Prostate gland (tissue), 2 donors: ENCODE data around the gene TELO2. TPM values are rescaled to one million over a fixed set of nuclear protein-coding genes. Genes with fewer than 3 reads are reported as not detected.

Experiments
- DNase-seq: peaks from one replicate; pipeline ENCODE4 v3.0.0-alpha.2; 2019; ENCODE audit warnings: low spot score
- H3K27ac ChIP-seq, 2 donors: fragments of 200-600 bp; sonication (generic); 2 replicates each; pipeline ENCODE4 v1.5.1; 2017 to 2019
- H3K27me3 ChIP-seq: fragments of 200-600 bp; sonication (generic); replicated peaks from 2 replicates; pipeline ENCODE4 v1.5.1; 2019; ENCODE audit not compliant: insufficient read depth
- H3K36me3 ChIP-seq, 2 donors: fragments of 200-600 bp; sonication (generic); 1 replicate in 1 of 2; 2 replicates in 1 of 2; pipeline versions ENCODE4 v1.5.1 to v1.8.1; 2017 to 2019
- H3K4me1 ChIP-seq: fragments of 200-600 bp; sonication (generic); replicated peaks from 2 replicates; pipeline ENCODE4 v1.5.1; 2019
- H3K4me3 ChIP-seq, 2 donors: fragments of 200-600 bp; sonication (generic); 2 replicates each; pipeline ENCODE4 v1.5.1; 2017 to 2019
- H3K9me3 ChIP-seq: fragments of 200-600 bp; sonication (generic); 2 replicates; pipeline ENCODE4 v1.5.1; 2017
- CTCF ChIP-seq, 4 experiments: fragments of 200-600 bp in 2 of 4; fragments of 450-650 bp in 2 of 4; sonication (generic) in 2 of 4; IDR thresholded peaks; 1 replicate in 3 of 4; 2 replicates in 1 of 4; pipeline ENCODE4 v1.5.1; 2016 to 2019; ENCODE audit warnings: antibody characterized with exemption in 4 of 4, mild to moderate bottlenecking in 2 of 4, moderate library complexity in 2 of 4
- POLR2A ChIP-seq: fragments of 450-650 bp; IDR thresholded peaks from one replicate; pipeline ENCODE4 v1.6.1; 2016; ENCODE audit warnings: antibody characterized with exemption, mild to moderate bottlenecking
- POLR2AphosphoS5 ChIP-seq: sonication (generic); formaldehyde crosslinking; IDR thresholded peaks from one replicate; pipeline ENCODE4 v1.6.1; 2017; ENCODE audit warnings: antibody characterized with exemption
- WGBS: methylation state at CpG from one replicate; pipeline ENCODE4 v1.1.5; 2018; 5-methylcytosine and 5-hydroxymethylcytosine counted together
- intact Hi-C: fragments of 100-400 bp; cut with DNase I; formaldehyde crosslinking; loops from one replicate; pipeline ENCODE4 v1.14.2; 2022
- total RNA-seq, 2 donors: library from RNA; depleted of rRNA; stranded (reverse); fragments of >200 nt; gene quantifications; one replicate each; pipeline ENCODE4 v1.1.0, GENCODE V29; 2016

Gene TELO2
- total RNA-seq, 2 donors from 2014 or later: 35.1 to 53.5 TPM

GRCh38 chr16:1458336-1458976, 34.7 kb upstream of the TELO2 start:
- H3K4me3 ChIP-seq: no peak overlapping the region
- 93% methylated on average over 24 of the region's 26 CpGs for WGBS
- H3K4me1 ChIP-seq: no peaks in the 10 kb centered on the region
- DNase-seq: no peak
- H3K27me3 ChIP-seq: no peaks in the 10 kb centered on the region
- no peaks in the 10 kb centered on the region for H3K9me3 ChIP-seq
- H3K27ac ChIP-seq: no peak overlapping the region
- TF ChIP-seq CTCF (IDR thresholded peaks at IDR 0.05) (no peak), POLR2A (no peak), POLR2AphosphoS5 (no peak)
- intact Hi-C loops: no loop called here
- peaks cover 7 to 21% of the 10 kb centered on the region in 2 donors for H3K36me3 ChIP-seq

- intact Hi-C loops: no loop called here
- TF ChIP-seq POLR2AphosphoS5: no peak
- no peak for TF ChIP-seq POLR2A
- no peak for TF ChIP-seq CTCF (IDR thresholded peaks at IDR 0.05)
- WGBS: 60% methylated on average over 8 of the region's 14 CpGs
- H3K27me3 ChIP-seq: no peaks in the 10 kb centered on the region
- H3K9me3 ChIP-seq: no peaks in the 10 kb centered on the region
- H3K36me3 ChIP-seq: peaks cover 3 to 16% of the 10 kb centered on the region in 2 donors
- H3K27ac ChIP-seq: no peak overlapping the region
- H3K4me1 ChIP-seq: no peaks in the 10 kb centered on the region
- H3K4me3 ChIP-seq: no peak overlapping the region
- DNase-seq: no peak
These were observed 34.2 kb upstream of the TELO2 start for GRCh38 chr16:1458977-1459341.

- WGBS: 82% methylated on average over 10 of the region's 10 CpGs
- TF ChIP-seq CTCF (IDR thresholded peaks at IDR 0.05) (no peak), POLR2AphosphoS5 (no peak), POLR2A (no peak)
- Histone ChIP-seq H3K36me3 (peaks cover 0 to 10% of the 10 kb centered on the region in 2 donors), H3K27me3 (no peaks in the 10 kb centered on the region), H3K27ac (no peak overlapping the region), H3K4me3 (no peak overlapping the region), H3K9me3 (no peaks in the 10 kb centered on the region), H3K4me1 (no peaks in the 10 kb centered on the region)
- intact Hi-C loops: no loop called here
- DNase-seq: no peak
These were observed 33.2 kb upstream of the TELO2 start for GRCh38 chr16:1459967-1460366.

GRCh38 chr16:1460602-1461138, 32.5 kb upstream of the TELO2 start:
- no peak for DNase-seq
- TF ChIP-seq CTCF (IDR thresholded peaks at IDR 0.05) (no peak), POLR2A (no peak), POLR2AphosphoS5 (no peak)
- Histone ChIP-seq H3K36me3 (peaks cover 0 to 5% of the 10 kb centered on the region in 2 donors), H3K4me3 (no peak overlapping the region), H3K27ac (no peak overlapping the region), H3K27me3 (no peaks in the 10 kb centered on the region), H3K9me3 (no peaks in the 10 kb centered on the region), H3K4me1 (no peaks in the 10 kb centered on the region)
- WGBS: 86% methylated on average over 29 of the region's 30 CpGs
- intact Hi-C loops: no loop called here

- no peaks in the 10 kb centered on the region for H3K4me1 ChIP-seq
- 73% methylated on average over 24 of the region's 24 CpGs for WGBS
- intact Hi-C loops: no loop called here
- H3K36me3 ChIP-seq: no peaks in the 10 kb centered on the region
- no peaks in the 10 kb centered on the region for H3K9me3 ChIP-seq
- no peak for DNase-seq
- H3K4me3 ChIP-seq: no peak overlapping the region
- no peaks in the 10 kb centered on the region for H3K27me3 ChIP-seq
- no peak overlapping the region for H3K27ac ChIP-seq
- TF ChIP-seq POLR2A: no peak
- TF ChIP-seq POLR2AphosphoS5: no peak
- no peak for TF ChIP-seq CTCF (IDR thresholded peaks at IDR 0.05)
These were observed 32.0 kb upstream of the TELO2 start for GRCh38 chr16:1461146-1461545.
